B cell (primary cell): ENCODE data around the gene TTLL10. TPM values are rescaled to one million over a fixed set of nuclear protein-coding genes. Genes with fewer than 3 reads are reported as not detected.

Experiments used
- ATAC-seq: fragments of 200-7000 bp; cut with Tn5 transposase; one replicate; pipeline ENCODE4 v1.10.0; 2021; ENCODE audit warnings: low read depth, mild to moderate bottlenecking, moderate number of reproducible peaks, moderate library complexity
- CTCF ChIA-PET: fragments of 350-600 bp; sonication (Branson Sonifier 250); formaldehyde crosslinking; loops from one replicate; lab custom pipeline; 2021; ENCODE audit warnings: antibody characterized with exemption, inconsistent platforms; lab: Charles Lee
- POLR2A ChIA-PET: fragments of 350-600 bp; sonication (Branson Sonifier 250); formaldehyde crosslinking; loops from one replicate; lab custom pipeline; 2021; ENCODE audit warnings: antibody characterized with exemption; lab: Charles Lee
- DNase-seq: peaks from one replicate; pipeline ENCODE4 v3.0.0; 2013
- H2AFZ ChIP-seq: 2 replicates; pipeline ENCODE4 v1.6.1; 2012; ENCODE audit warnings: mild to moderate bottlenecking, low read depth, low read length; ENCODE audit not compliant: insufficient read depth, poor library complexity, severe bottlenecking
- H3K27ac ChIP-seq, 2 donors: 1 replicate in 1 of 2; 2 replicates in 1 of 2; pipeline ENCODE4 v1.5.1; 2012 to 2013; ENCODE audit warnings: low read length in 2 of 2, mild to moderate bottlenecking in 2 of 2, moderate library complexity in 1 of 2
- H3K27me3 ChIP-seq, 4 experiments: fragments of 200-600 bp in 1 of 4; sonication (generic) in 1 of 4; replicated peaks in 1 of 4; 1 replicate in 2 of 4; 2 replicates in 2 of 4; pipeline versions ENCODE4 v1.6.1 to v1.7.0; 2013 to 2016; ENCODE audit warnings: low read length in 3 of 4, mild to moderate bottlenecking in 2 of 4, mixed read lengths in 1 of 4, moderate library complexity in 1 of 4; ENCODE audit not compliant: insufficient read depth in 4 of 4, control insufficient read depth in 3 of 4; ENCODE audit errors: control extremely low read depth in 1 of 4
- H3K36me3 ChIP-seq, 2 experiments: replicated peaks in 1 of 2; 1 replicate in 1 of 2; 2 replicates in 1 of 2; pipeline versions ENCODE4 v1.6.1 to v1.7.1; 2013; ENCODE audit warnings: low read length in 1 of 2; ENCODE audit not compliant: insufficient read depth in 2 of 2, control insufficient read depth in 1 of 2; ENCODE audit errors: control extremely low read depth in 1 of 2, extremely low read depth in 1 of 2
- H3K4me1 ChIP-seq, 2 donors: fragments of 200-600 bp in 1 of 2; sonication (generic) in 1 of 2; 1 replicate in 1 of 2; 2 replicates in 1 of 2; pipeline versions ENCODE4 v1.5.1 to v1.6.1; 2013 to 2017; ENCODE audit warnings: low read length in 2 of 2; ENCODE audit not compliant: control insufficient read depth in 2 of 2, insufficient read depth in 2 of 2
- H3K4me2 ChIP-seq: replicated peaks from 2 replicates; pipeline ENCODE3; 2012; ENCODE audit warnings: mild to moderate bottlenecking, low read depth, low read length; ENCODE audit not compliant: poor library complexity, severe bottlenecking
- H3K4me3 ChIP-seq, 5 experiments: fragments of 200-600 bp in 1 of 5; sonication (generic) in 1 of 5; 1 replicate in 3 of 5; 2 replicates in 2 of 5; pipeline versions ENCODE4 v1.5.1 to v1.7.0; 2011 to 2016; ENCODE audit warnings: low read length in 4 of 5, mild to moderate bottlenecking in 4 of 5, low read depth in 2 of 5, control low read depth in 1 of 5, moderate library complexity in 1 of 5; ENCODE audit not compliant: insufficient read depth in 1 of 5; ENCODE audit errors: control extremely low read depth in 1 of 5, extremely low read depth in 1 of 5
- H3K79me2 ChIP-seq: fragments of 200-600 bp; sonication (generic); one replicate; pipeline ENCODE4 v1.6.0; 2016; ENCODE audit warnings: low read length; ENCODE audit not compliant: control insufficient read depth, insufficient read depth
- H3K9ac ChIP-seq: fragments of 200-600 bp; sonication (generic); 2 replicates; pipeline ENCODE4 v1.6.1; 2017; ENCODE audit warnings: mild to moderate bottlenecking, low read length, moderate library complexity
- H3K9me3 ChIP-seq, 3 donors: one replicate each; pipeline versions ENCODE4 v1.6.1 to v1.7.1; 2013; ENCODE audit warnings: low read length in 2 of 3; ENCODE audit not compliant: control insufficient read depth in 2 of 3, insufficient read depth in 1 of 3; ENCODE audit errors: control extremely low read depth in 1 of 3
- H4K20me1 ChIP-seq: 2 replicates; pipeline ENCODE4 v1.6.0; 2012; ENCODE audit warnings: mild to moderate bottlenecking, low read length; ENCODE audit not compliant: insufficient read depth, control insufficient read depth, poor library complexity, severe bottlenecking
- H3K27ac Mint-ChIP-seq: one replicate; pipeline ENCODE4 v1.8.0; 2021; ENCODE audit warnings: mixed read lengths
- H3K27me3 Mint-ChIP-seq: one replicate; pipeline ENCODE4 v1.8.0; 2021; ENCODE audit warnings: mixed read lengths
- H3K4me1 Mint-ChIP-seq: one replicate; pipeline ENCODE4 v1.8.0; 2021; ENCODE audit warnings: mixed read lengths
- H3K4me3 Mint-ChIP-seq: one replicate; pipeline ENCODE4 v1.8.0; 2021; ENCODE audit warnings: mixed read lengths
- H3K9me3 Mint-ChIP-seq: one replicate; pipeline ENCODE4 v1.8.0; 2022; ENCODE audit warnings: mixed read lengths; ENCODE audit not compliant: insufficient read depth
- EZH2 ChIP-seq: IDR thresholded peaks from 2 replicates; pipeline ENCODE4 v1.6.1; 2012; ENCODE audit warnings: borderline replicate concordance, low read depth, mild to moderate bottlenecking, moderate library complexity, low read length; ENCODE audit not compliant: insufficient read depth, poor library complexity, severe bottlenecking
- WGBS: methylation state at CpG from one replicate; pipeline ENCODE4 v1.1.5; 2013; ENCODE audit warnings: missing lambda C conversion rate; ENCODE audit not compliant: insufficient coverage; 5-methylcytosine and 5-hydroxymethylcytosine counted together
- intact Hi-C: fragments of 100-400 bp; cut with micrococcal nuclease; formaldehyde crosslinking; loops from one replicate; pipeline ENCODE4 v1.10.0; 2022
- polyA plus RNA-seq: library from polyadenylated mRNA; depleted of rRNA; stranded (reverse); fragments of >200 nt; gene quantifications from 2 replicates; pipeline ENCODE4 v1.2.3, GENCODE V29; 2012
- total RNA-seq, 2 donors: library from RNA; stranded (reverse); fragments of 120-200 nt in 1 of 2; gene quantifications; 1 replicate in 1 of 2; 2 replicates in 1 of 2; pipeline versions ENCODE4 v1.2.3 to v1.2.4, GENCODE V29; 2013 to 2022
- TF ChIP-seq, protein P1 (sequence below): fragments of 200-600 bp; IDR thresholded peaks from one replicate; pipeline ENCODE4 v1.8.0; 2022; ENCODE audit warnings: antibody characterized with exemption, mild to moderate bottlenecking

TTLL10 gene
- total and polyA plus RNA-seq, 2 donors (not counting 1 experiment from before 2014, with no cell fraction given) = 0.37 to 0.45 TPM

DNA sequence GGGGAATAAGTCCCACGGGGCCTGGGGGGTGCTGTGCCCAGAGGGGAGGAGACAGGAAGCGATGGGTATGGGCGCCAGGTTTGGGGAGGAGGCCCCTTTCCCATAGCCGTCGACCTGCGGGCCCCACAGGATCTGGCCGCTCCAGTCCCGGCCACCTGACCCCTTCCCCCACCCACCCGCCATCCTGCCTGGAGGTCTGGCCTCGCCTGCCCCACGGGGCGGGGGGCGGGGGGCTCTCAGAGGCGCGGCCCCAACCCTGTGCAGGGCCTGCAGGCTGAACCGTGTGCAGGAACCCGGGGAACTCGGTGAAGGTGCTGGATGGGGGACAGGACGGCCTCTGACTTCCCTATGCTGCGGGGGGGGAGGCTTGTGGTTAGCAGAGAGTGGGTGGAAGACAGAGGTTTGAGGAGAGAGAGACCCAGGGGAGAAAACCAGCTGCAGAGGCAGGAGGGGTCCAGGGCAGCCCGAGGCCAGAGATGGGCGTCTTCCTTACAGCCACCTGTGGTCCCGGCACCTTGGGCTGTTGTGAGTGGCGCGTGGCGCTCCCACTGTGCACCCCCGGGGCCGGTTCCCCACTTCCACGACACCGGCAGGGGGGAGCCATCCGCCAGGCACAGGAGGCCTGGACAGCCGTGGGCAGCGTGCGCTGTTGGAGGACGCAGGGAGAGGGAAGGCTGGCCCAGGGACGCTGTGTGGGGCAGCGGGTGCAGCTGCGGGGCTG is 35.2 kb downstream of the TTLL10 start:
- CTCF ChIA-PET = interaction anchor here (1.2 to 4.9 kb wide), 3 partner anchors 42 to 87 kb away, joined by 3 to 39 read pairs (median 6); no protein-coding TSS in a partner anchor
- H3K36me3 ChIP-seq = no peaks in the 10 kb centered on the region
- H3K27me3 ChIP-seq = peaks cover 0 to 55% (median 17%) of the 10 kb centered on the region in 4 experiments
- peak overlapping the region; percentile 52 for H3K9ac ChIP-seq
- Mint-ChIP-seq H3K27ac (peak overlapping the region; percentile 83), H3K9me3 (no peaks in the 10 kb centered on the region), H3K4me1 (peaks cover 31% of the 10 kb centered on the region), H3K4me3 (peak overlapping the region; percentile 91), H3K27me3 (peaks cover 9% of the 10 kb centered on the region)
- ATAC-seq (peak; percentile 28), DNase-seq (peak; percentile 71)
- intact Hi-C loops = loop anchor here (1.0 to 10.0 kb wide), 5 partner anchors 24 to 174 kb away; partner anchors contain the start of genes B3GALT6, SDF4 and TTLL10
- peak overlapping the region; percentile 58 for H2AFZ ChIP-seq
- no peak for TF ChIP-seq EZH2
- TF ChIP-seq, protein P1, sequence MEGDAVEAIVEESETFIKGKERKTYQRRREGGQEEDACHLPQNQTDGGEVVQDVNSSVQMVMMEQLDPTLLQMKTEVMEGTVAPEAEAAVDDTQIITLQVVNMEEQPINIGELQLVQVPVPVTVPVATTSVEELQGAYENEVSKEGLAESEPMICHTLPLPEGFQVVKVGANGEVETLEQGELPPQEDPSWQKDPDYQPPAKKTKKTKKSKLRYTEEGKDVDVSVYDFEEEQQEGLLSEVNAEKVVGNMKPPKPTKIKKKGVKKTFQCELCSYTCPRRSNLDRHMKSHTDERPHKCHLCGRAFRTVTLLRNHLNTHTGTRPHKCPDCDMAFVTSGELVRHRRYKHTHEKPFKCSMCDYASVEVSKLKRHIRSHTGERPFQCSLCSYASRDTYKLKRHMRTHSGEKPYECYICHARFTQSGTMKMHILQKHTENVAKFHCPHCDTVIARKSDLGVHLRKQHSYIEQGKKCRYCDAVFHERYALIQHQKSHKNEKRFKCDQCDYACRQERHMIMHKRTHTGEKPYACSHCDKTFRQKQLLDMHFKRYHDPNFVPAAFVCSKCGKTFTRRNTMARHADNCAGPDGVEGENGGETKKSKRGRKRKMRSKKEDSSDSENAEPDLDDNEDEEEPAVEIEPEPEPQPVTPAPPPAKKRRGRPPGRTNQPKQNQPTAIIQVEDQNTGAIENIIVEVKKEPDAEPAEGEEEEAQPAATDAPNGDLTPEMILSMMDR = no peak
- no peaks in the 10 kb centered on the region for H4K20me1 ChIP-seq
- POLR2A ChIA-PET = interaction anchor here (0.6 to 1.4 kb wide), 5 partner anchors 29 to 92 kb away, joined by 3 to 7 read pairs (median 4); no protein-coding TSS in a partner anchor
- 13% methylated on average over 25 of the region's 38 CpGs for WGBS
- H3K4me2 ChIP-seq = peak overlapping the region; percentile 97
- H3K4me3 ChIP-seq = peak overlapping the region in 3 of 5 experiments; percentile 15 to 35 (median 32)
- peaks cover 0 to 25% (median 0%) of the 10 kb centered on the region in 3 donors for H3K9me3 ChIP-seq
- H3K4me1 ChIP-seq = peaks cover 63 to 73% of the 10 kb centered on the region in 2 donors
- H3K27ac ChIP-seq = no peak overlapping the region
- H3K79me2 ChIP-seq = no peaks in the 10 kb centered on the region
